Upper lobe of left lung (tissue), 4 donors: Measurements from ENCODE around the gene SERHL2.

Experiments used
- EP300 ChIP-seq, 4 donors: sonication (generic); formaldehyde crosslinking; IDR thresholded peaks; one replicate each; pipeline ENCODE4 v1.5.1; 2017; ENCODE audit warnings: antibody characterized with exemption in 4 of 4, control low read depth in 2 of 4
- POLR2A ChIP-seq, 4 donors: fragments of 450-650 bp; IDR thresholded peaks; one replicate each; pipeline ENCODE4 v1.5.1; 2016 to 2017; ENCODE audit warnings: antibody characterized with exemption in 4 of 4, mild to moderate bottlenecking in 2 of 4
- POLR2AphosphoS5 ChIP-seq, 2 donors: sonication (generic); formaldehyde crosslinking; IDR thresholded peaks; one replicate each; pipeline ENCODE4 v1.5.1; 2017; ENCODE audit warnings: antibody characterized with exemption in 2 of 2
- TF ChIP-seq, protein P1 (sequence below), 6 experiments: fragments of 450-650 bp in 4 of 6; fragments of 200-600 bp in 2 of 6; sonication (generic) in 2 of 6; IDR thresholded peaks; one replicate each; pipeline ENCODE4 v1.5.1; 2016 to 2019; ENCODE audit warnings: antibody characterized with exemption in 6 of 6

DNA sequence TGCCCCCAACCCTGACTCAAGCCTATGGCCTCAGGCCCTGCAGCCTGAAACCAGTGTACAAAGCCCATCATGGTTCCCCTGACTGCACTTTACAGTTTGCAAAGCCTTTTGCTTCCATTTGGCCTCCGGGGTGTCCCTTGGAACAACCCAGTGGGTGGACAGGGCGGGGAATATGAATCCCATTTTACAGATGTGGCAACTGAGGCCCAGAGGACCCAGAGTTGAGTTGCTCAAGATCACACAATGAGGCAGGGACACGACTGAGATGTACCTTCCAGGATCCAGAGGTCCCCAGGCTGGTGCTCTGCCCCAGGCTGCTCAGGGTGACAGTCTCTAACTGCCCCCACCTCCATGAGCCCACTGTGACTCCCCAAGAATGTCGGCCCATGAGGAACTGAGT, 66.3 kb downstream of the SERHL2 start:
- TF ChIP-seq, protein P1, sequence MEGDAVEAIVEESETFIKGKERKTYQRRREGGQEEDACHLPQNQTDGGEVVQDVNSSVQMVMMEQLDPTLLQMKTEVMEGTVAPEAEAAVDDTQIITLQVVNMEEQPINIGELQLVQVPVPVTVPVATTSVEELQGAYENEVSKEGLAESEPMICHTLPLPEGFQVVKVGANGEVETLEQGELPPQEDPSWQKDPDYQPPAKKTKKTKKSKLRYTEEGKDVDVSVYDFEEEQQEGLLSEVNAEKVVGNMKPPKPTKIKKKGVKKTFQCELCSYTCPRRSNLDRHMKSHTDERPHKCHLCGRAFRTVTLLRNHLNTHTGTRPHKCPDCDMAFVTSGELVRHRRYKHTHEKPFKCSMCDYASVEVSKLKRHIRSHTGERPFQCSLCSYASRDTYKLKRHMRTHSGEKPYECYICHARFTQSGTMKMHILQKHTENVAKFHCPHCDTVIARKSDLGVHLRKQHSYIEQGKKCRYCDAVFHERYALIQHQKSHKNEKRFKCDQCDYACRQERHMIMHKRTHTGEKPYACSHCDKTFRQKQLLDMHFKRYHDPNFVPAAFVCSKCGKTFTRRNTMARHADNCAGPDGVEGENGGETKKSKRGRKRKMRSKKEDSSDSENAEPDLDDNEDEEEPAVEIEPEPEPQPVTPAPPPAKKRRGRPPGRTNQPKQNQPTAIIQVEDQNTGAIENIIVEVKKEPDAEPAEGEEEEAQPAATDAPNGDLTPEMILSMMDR (IDR thresholded peaks at IDR 0.05): no peak
- TF ChIP-seq POLR2A (IDR thresholded peaks at IDR 0.05): no peak
- TF ChIP-seq POLR2AphosphoS5 (IDR thresholded peaks at IDR 0.05): no peak
- TF ChIP-seq EP300 (IDR thresholded peaks at IDR 0.05): no peak
